Colonic mucosa (tissue), 4 donors: ENCODE data around the gene CLINT1. TPM values are rescaled to one million over a fixed set of nuclear protein-coding genes. Genes with fewer than 3 reads are reported as not detected.
"Not testable (repeated sequence)": the region's sequence is repeated elsewhere in the genome, so short reads cannot be mapped to it uniquely, and the experiment has no call there.

Experiments used
- DNase-seq: peaks from one replicate; pipeline ENCODE4 v3.0.0-alpha.2; 2020
- H3K27ac ChIP-seq: fragments of 200-600 bp; one replicate; pipeline ENCODE4 v1.8.0; 2021
- H3K27me3 ChIP-seq: fragments of 200-600 bp; one replicate; pipeline ENCODE4 v1.8.0; 2021
- H3K36me3 ChIP-seq: fragments of 200-600 bp; one replicate; pipeline ENCODE4 v1.8.0; 2021
- H3K4me1 ChIP-seq: fragments of 200-600 bp; one replicate; pipeline ENCODE4 v1.8.0; 2021; ENCODE audit warnings: mild to moderate bottlenecking
- H3K4me3 ChIP-seq: fragments of 200-600 bp; one replicate; pipeline ENCODE4 v1.8.0; 2021
- H3K9ac ChIP-seq, 2 donors: one replicate each; pipeline ENCODE4 v1.7.0; 2013; ENCODE audit warnings: control low read depth in 2 of 2, low read depth in 2 of 2, low read length in 2 of 2
- H3K9me3 ChIP-seq: fragments of 200-600 bp; one replicate; pipeline ENCODE4 v1.8.0; 2021
- CTCF ChIP-seq: fragments of 200-600 bp; IDR thresholded peaks from one replicate; pipeline ENCODE4 v1.8.0; 2022; ENCODE audit warnings: antibody characterized with exemption, mild to moderate bottlenecking
- intact Hi-C: fragments of 100-400 bp; cut with DNase I; formaldehyde crosslinking; loops from one replicate; pipeline ENCODE4 v1.14.1; 2022
- total RNA-seq, 2 donors: library from RNA; stranded (reverse); fragmentation: NEBNext Ultra II Directional in 1 of 2; extraction: Animal tissue kit (Norgen Biotek cat#: 25700) in 1 of 2; gene quantifications; one replicate each; pipeline ENCODE4 v1.2.1, GENCODE V29; 2021
- donor health status: healthy.
- donor health status: DM: no; HTN: no; CAD: no.
- donor health status: DM: no; HTN: no; CAD: no.

CLINT1 gene
- total RNA-seq, 2 donors from 2014 or later = 127 to 183 TPM

GRCh38 chr5:157886796-157887380, 27.9 kb upstream of the CLINT1 start:
- Histone ChIP-seq H3K4me3 (no peak overlapping the region), H3K27ac (no peak overlapping the region), H3K36me3 (no peaks in the 10 kb centered on the region), H3K9ac (no peak overlapping the region), H3K4me1 (no peaks in the 10 kb centered on the region), H3K27me3 (no peaks in the 10 kb centered on the region), H3K9me3 (no peaks in the 10 kb centered on the region)
- intact Hi-C loops = no loop called here
- no peak for TF ChIP-seq CTCF
- no peak for DNase-seq

- H3K4me3 ChIP-seq, H3K27me3 ChIP-seq, DNase-seq, H3K27ac ChIP-seq, intact Hi-C loops, H3K36me3 ChIP-seq, H3K9me3 ChIP-seq, H3K4me1 ChIP-seq, H3K9ac ChIP-seq: not testable (repeated sequence)
Measured at GRCh38 chr5:157885051-157885450, 26.1 kb upstream of the CLINT1 start.

- intact Hi-C loops = not testable (repeated sequence)
Measured at GRCh38 chr5:157881498-157881897, 22.6 kb upstream of the CLINT1 start.

GRCh38 chr5:157877821-157878220, 18.9 kb upstream of the CLINT1 start:
- no peak for DNase-seq
- no peak overlapping the region for H3K27ac ChIP-seq
- intact Hi-C loops = no loop called here
- no peaks in the 10 kb centered on the region for H3K4me1 ChIP-seq
- H3K9ac ChIP-seq = no peak overlapping the region
- no peak overlapping the region for H3K4me3 ChIP-seq
- H3K36me3 ChIP-seq = no peaks in the 10 kb centered on the region
- H3K27me3 ChIP-seq = no peaks in the 10 kb centered on the region
- no peaks in the 10 kb centered on the region for H3K9me3 ChIP-seq
- no peak for TF ChIP-seq CTCF

More at GRCh38 chr5:157881498-157881897, 22.6 kb upstream of the CLINT1 start:
- H3K9ac ChIP-seq, DNase-seq, H3K27me3 ChIP-seq, H3K27ac ChIP-seq, H3K4me3 ChIP-seq, H3K9me3 ChIP-seq, H3K4me1 ChIP-seq, H3K36me3 ChIP-seq: not testable (repeated sequence)

- Histone ChIP-seq H3K4me1 (no peaks in the 10 kb centered on the region), H3K36me3 (no peaks in the 10 kb centered on the region), H3K9ac (no peak overlapping the region), H3K27me3 (no peaks in the 10 kb centered on the region), H3K27ac (no peak overlapping the region), H3K4me3 (no peak overlapping the region), H3K9me3 (no peaks in the 10 kb centered on the region)
- no peak for DNase-seq
- intact Hi-C loops = no loop called here
- no peak for TF ChIP-seq CTCF
Measured at GRCh38 chr5:157874861-157875260, 15.9 kb upstream of the CLINT1 start.

GRCh38 chr5:157870837-157871834, 12.2 kb upstream of the CLINT1 start:
- intact Hi-C loops = no loop called here
- H3K4me1 ChIP-seq = no peaks in the 10 kb centered on the region

More at GRCh38 chr5:157870837-157871834, 12.2 kb upstream of the CLINT1 start:
- Histone ChIP-seq H3K9ac (no peak overlapping the region), H3K27ac (no peak overlapping the region), H3K4me3 (no peak overlapping the region), H3K36me3 (no peaks in the 10 kb centered on the region), H3K9me3 (no peaks in the 10 kb centered on the region), H3K27me3 (no peaks in the 10 kb centered on the region)
- DNase-seq = no peak
- no peak for TF ChIP-seq CTCF
